ENCODE data around the gene DECR2. TPM values are rescaled to one million over a fixed set of nuclear protein-coding genes. Genes with fewer than 3 reads are reported as not detected.
A peak's percentile ranks its signal among the peaks of the same experiment; 100 is the strongest.

The DECR2 gene
- total RNA-seq, 1 experiment from 2014 or later: 17.1 TPM

DNA sequence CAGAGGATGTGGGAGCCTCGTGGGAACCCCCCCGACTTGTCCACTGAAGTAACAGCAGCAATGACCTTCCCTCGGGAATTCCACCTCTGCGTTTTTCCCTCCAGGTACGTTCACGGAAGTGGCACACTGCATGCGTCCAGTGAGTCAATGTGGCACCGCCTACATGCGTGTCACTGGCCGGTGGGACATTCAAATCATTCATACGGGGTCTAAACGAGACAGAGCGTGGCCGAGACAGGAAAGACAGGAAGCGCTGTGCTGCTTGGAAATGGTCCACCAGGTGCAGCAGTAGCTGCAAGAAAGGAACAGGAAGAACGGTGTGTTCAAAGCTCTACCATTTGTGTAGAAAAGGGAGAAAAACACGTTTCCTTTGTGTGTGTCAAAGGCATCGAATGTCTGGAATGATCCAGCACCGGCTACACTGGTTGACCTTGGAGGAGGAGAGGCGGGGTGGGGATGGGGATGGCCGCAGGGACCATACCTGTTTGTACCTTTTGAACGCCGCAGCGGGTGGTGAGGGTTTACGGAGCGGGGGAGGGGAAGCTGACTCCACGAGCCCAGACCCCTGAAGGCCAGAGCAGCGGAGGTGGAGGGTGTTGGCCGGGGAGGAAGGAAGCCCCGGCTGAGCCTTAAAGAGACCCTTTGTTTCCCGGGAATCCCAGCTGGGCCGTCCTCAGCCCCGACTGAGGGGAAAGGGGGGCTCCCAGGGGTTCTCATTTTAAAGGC is 18.2 kb upstream of the DECR2 start (continued):
- TF ChIP-seq YY1 (IDR thresholded peaks at IDR 0.05; ENCODE audit: extremely low read depth, insufficient replicate concordance, low read depth, low read length) (no peak), POLR2A (IDR thresholded peaks at IDR 0.05; ENCODE audit: borderline replicate concordance, extremely low read depth, insufficient read depth, insufficient read length) (no peak), ZNF274 (IDR thresholded peaks at IDR 0.05; ENCODE audit: low read depth, low read length) (no peak), SIN3A (IDR thresholded peaks at IDR 0.05; ENCODE audit: low read depth) (peak; percentile 59; the same call in 1 of the 2 replicates), POLR2AphosphoS5 (IDR thresholded peaks at IDR 0.05; ENCODE audit: low read depth, low read length) (peak; percentile 58), RAD21 (IDR thresholded peaks at IDR 0.05; ENCODE audit: low read depth) (no peak), CEBPB (IDR thresholded peaks at IDR 0.05; ENCODE audit: low read depth) (no peak), EZH2phosphoT487 (IDR thresholded peaks at IDR 0.05; ENCODE audit: borderline replicate concordance) (no peak), SP1 (IDR thresholded peaks at IDR 0.05; ENCODE audit: low read depth) (peak; percentile 39), ELF1 (IDR thresholded peaks at IDR 0.05; ENCODE audit: borderline replicate concordance, low read depth) (no peak; the same call in 1 of the 2 replicates), FOSL1 (IDR thresholded peaks at IDR 0.05; ENCODE audit: low read depth) (no peak), TCF7L2 (IDR thresholded peaks at IDR 0.05; ENCODE audit: borderline replicate concordance, extremely low read depth, insufficient read depth, insufficient read length) (peak; percentile 56)
- TF ChIP-seq, protein P1, sequence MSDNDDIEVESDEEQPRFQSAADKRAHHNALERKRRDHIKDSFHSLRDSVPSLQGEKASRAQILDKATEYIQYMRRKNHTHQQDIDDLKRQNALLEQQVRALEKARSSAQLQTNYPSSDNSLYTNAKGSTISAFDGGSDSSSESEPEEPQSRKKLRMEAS (IDR thresholded peaks at IDR 0.05): peak; percentile 94
- TF ChIP-seq, protein P2, sequence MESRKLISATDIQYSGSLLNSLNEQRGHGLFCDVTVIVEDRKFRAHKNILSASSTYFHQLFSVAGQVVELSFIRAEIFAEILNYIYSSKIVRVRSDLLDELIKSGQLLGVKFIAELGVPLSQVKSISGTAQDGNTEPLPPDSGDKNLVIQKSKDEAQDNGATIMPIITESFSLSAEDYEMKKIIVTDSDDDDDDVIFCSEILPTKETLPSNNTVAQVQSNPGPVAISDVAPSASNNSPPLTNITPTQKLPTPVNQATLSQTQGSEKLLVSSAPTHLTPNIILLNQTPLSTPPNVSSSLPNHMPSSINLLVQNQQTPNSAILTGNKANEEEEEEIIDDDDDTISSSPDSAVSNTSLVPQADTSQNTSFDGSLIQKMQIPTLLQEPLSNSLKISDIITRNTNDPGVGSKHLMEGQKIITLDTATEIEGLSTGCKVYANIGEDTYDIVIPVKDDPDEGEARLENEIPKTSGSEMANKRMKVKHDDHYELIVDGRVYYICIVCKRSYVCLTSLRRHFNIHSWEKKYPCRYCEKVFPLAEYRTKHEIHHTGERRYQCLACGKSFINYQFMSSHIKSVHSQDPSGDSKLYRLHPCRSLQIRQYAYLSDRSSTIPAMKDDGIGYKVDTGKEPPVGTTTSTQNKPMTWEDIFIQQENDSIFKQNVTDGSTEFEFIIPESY (IDR thresholded peaks at IDR 0.05; ENCODE audit: extremely low read depth, insufficient replicate concordance, low read length): no peak
